Fibroblast of skin of right quadriceps (primary cell): ENCODE measurements around the gene SERTAD2.

Experiments
- DNase-seq: peaks from one replicate; pipeline ENCODE4 v3.0.0-alpha.2; 2013

The SERTAD2 gene

GRCh38 chr2:64646007-64646880 is 7.5 kb downstream of the SERTAD2 start:
- peak; percentile 69 for DNase-seq

- peak; percentile 82 for DNase-seq
Measured at GRCh38 chr2:64644458-64645382, 9.0 kb downstream of the SERTAD2 start.

- DNase-seq = no peak
Measured at GRCh38 chr2:64643838-64644457, 9.8 kb downstream of the SERTAD2 start.

GRCh38 chr2:64641599-64641998 is 12.1 kb downstream of the SERTAD2 start:
- no peak for DNase-seq

- peak; percentile 45 for DNase-seq
Measured at GRCh38 chr2:64640153-64641044, 13.3 kb downstream of the SERTAD2 start.

GRCh38 chr2:64639691-64640090 is 14.0 kb downstream of the SERTAD2 start:
- DNase-seq = no peak

- DNase-seq = no peak
Measured at GRCh38 chr2:64638502-64639120, 15.1 kb downstream of the SERTAD2 start.

GRCh38 chr2:64637931-64638330 is 15.8 kb downstream of the SERTAD2 start:
- DNase-seq = no peak

GRCh38 chr2:64637000-64637635 is 16.6 kb downstream of the SERTAD2 start:
- no peak for DNase-seq

GRCh38 chr2:64635976-64636911 is 17.5 kb downstream of the SERTAD2 start:
- DNase-seq = peak; percentile 56

GRCh38 chr2:64634345-64635267 is 19.1 kb downstream of the SERTAD2 start:
- DNase-seq = peak; percentile 70

GRCh38 chr2:64632835-64633819 is 20.6 kb downstream of the SERTAD2 start:
- DNase-seq = peak; percentile 70

- no peak for DNase-seq
Measured at GRCh38 chr2:64631771-64632170, 21.9 kb downstream of the SERTAD2 start.

GRCh38 chr2:64630752-64631151 is 23.0 kb downstream of the SERTAD2 start:
- no peak for DNase-seq

- DNase-seq = no peak
Measured at GRCh38 chr2:64629875-64630274, 23.8 kb downstream of the SERTAD2 start.

- no peak for DNase-seq
Measured at GRCh38 chr2:64629329-64629781, 24.4 kb downstream of the SERTAD2 start.
